22Rv1 (cell line): ENCODE data around the gene ASB4.

Experiments
- CTCF ChIP-seq: fragments of 450-650 bp; IDR thresholded peaks from 2 replicates; pipeline ENCODE4 v1.5.1; 2017; ENCODE audit warnings: mild to moderate bottlenecking
- ZFX ChIP-seq: fragments of 450-650 bp; IDR thresholded peaks from 2 replicates; pipeline ENCODE4 v1.6.1; 2017; ENCODE audit warnings: antibody characterized with exemption, borderline replicate concordance

- no peak for TF ChIP-seq CTCF
- TF ChIP-seq ZFX, result no peak
Measured at GRCh38 chr7:95584769-95585425, 99.2 kb downstream of the ASB4 start.
